SJCRH30 (cell line): ENCODE data around the gene C3orf20. TPM values are rescaled to one million over a fixed set of nuclear protein-coding genes. Genes with fewer than 3 reads are reported as not detected.

Experiments
- DNase-seq, 2 experiments: peaks; one replicate each; pipeline ENCODE4 v3.0.0-alpha.2; 2015 to 2020
- H3K27ac ChIP-seq: fragments of 250-450 bp; sonication (Bioruptor Pico); 2 replicates; pipeline ENCODE4 v1.5.1; 2020; ENCODE audit warnings: mild to moderate bottlenecking, moderate library complexity
- H3K27me3 ChIP-seq: fragments of 250-450 bp; sonication (Bioruptor Pico); 2 replicates; pipeline ENCODE4 v1.5.1; 2020; ENCODE audit warnings: mild to moderate bottlenecking, moderate library complexity
- H3K36me3 ChIP-seq: fragments of 250-450 bp; sonication (Bioruptor Pico); 2 replicates; pipeline ENCODE4 v1.5.1; 2020; ENCODE audit warnings: mild to moderate bottlenecking, moderate library complexity
- H3K4me1 ChIP-seq: fragments of 250-450 bp; sonication (Bioruptor Pico); 2 replicates; pipeline ENCODE4 v1.5.1; 2020; ENCODE audit warnings: mild to moderate bottlenecking, moderate library complexity
- H3K4me3 ChIP-seq: fragments of 250-450 bp; sonication (Bioruptor Pico); 2 replicates; pipeline ENCODE4 v1.5.1; 2020; ENCODE audit warnings: mild to moderate bottlenecking, moderate library complexity
- H3K9me3 ChIP-seq: fragments of 250-450 bp; sonication (Bioruptor Pico); replicated peaks from 2 replicates; pipeline ENCODE4 v1.5.1; 2020; ENCODE audit warnings: mild to moderate bottlenecking, moderate library complexity
- total RNA-seq: library from RNA; depleted of rRNA; stranded (reverse); fragments of >200 nt; shearing (Covaris generic); gene quantifications from 2 replicates; pipeline ENCODE4 v1.2.3, GENCODE V29; 2014

C3orf20 gene
- total RNA-seq, 1 experiment from 2014 or later: not detected

DNA sequence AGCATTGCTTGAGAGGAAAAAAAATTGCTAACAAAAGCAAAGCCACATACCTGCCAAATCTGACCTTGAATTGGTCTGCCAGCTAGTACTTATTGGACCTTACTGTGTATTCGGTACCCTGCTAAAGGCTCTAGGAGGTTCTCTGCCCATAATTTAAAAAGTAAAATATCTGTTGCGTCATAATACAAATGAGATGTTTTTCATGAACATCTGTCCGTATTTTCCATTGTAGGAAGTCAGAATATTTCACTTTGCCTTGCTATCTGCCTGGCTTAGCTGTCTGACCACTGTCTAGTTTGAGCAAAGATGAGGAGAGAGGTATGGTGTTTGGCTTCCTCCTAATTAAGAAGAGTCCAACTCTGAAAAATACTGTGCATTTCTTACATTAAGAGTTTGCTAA lies 10.8 kb upstream of the C3orf20 start:
- no peak for DNase-seq
- H3K36me3 ChIP-seq: peaks cover 83% of the 10 kb centered on the region
- no peaks in the 10 kb centered on the region for H3K4me1 ChIP-seq
- no peak overlapping the region for H3K27ac ChIP-seq
- no peaks in the 10 kb centered on the region for H3K27me3 ChIP-seq
- H3K4me3 ChIP-seq: no peak overlapping the region
- H3K9me3 ChIP-seq: no peaks in the 10 kb centered on the region

DNA sequence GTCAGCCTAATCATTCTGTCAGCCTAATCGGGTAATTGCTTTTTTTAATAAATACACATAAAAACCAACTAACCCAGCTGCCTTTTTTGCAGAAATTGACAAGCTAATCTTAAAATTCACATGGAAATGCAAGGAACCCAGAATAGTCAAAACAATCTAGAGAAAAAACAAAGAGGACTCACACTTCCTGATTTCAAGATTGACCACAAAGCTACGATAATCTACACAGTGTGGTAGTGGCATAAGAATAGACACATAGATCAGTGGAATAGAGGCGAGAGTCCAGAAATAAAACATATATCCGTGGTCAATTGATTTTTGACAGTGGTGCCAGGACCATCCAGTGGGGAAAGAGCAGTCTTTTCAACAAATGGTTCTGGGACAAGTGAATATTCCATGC lies 2.4 kb upstream of the C3orf20 start:
- Histone ChIP-seq H3K27me3 (no peaks in the 10 kb centered on the region), H3K4me1 (no peaks in the 10 kb centered on the region), H3K27ac (no peak overlapping the region), H3K4me3 (no peak overlapping the region), H3K36me3 (peaks cover 50% of the 10 kb centered on the region), H3K9me3 (no peaks in the 10 kb centered on the region)
- no peak for DNase-seq

DNA sequence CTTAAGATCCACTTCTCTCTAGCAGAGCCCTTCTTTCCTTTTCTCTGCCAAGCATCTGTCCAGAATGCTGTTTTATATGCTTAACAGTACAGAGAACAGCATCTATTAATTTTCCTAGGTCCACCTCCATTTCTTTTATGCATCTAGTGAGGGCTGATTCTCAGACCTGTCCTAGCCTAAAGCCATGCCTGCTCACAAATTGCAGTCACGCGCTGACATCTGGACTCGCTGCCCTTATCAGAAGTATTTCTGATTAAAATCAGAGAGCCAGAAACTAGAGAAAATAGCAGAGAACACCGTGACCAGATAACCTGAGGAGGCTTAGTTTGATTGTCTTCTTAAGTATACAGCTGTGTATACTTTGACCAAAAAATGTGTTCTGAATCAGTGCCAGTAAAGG lies 1.9 kb downstream of the C3orf20 start:
- no peaks in the 10 kb centered on the region for H3K4me1 ChIP-seq
- peaks cover 5% of the 10 kb centered on the region; the same call in 1 of the 2 replicates for H3K9me3 ChIP-seq
- H3K27ac ChIP-seq: no peak overlapping the region
- no peak overlapping the region for H3K4me3 ChIP-seq
- no peaks in the 10 kb centered on the region for H3K27me3 ChIP-seq
- H3K36me3 ChIP-seq: peaks cover 11% of the 10 kb centered on the region
- no peak for DNase-seq

DNA sequence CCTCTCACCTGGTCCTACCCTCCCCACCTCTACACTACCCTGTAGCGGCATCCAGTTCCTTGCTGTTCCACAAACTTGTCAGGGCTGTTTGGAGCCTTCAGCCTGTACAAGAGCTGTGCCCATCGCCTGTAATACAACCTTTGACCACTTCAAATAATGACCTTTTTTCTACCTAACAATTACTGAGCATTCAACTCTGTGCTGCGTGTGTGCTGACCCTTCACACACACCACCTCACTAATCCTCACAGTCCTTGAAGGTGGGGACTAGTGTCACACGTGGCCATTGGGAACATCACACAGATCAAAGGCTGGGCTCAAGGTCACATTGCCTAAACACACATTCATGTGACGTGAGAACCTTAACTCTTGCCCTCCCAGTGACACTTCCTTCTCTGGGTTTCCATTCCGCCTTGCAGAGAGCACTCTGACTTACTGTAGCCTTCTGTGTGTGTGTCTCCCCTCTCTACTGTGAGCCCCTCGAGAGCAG lies 3.1 kb downstream of the C3orf20 start:
- Histone ChIP-seq H3K27ac (no peak overlapping the region), H3K27me3 (no peaks in the 10 kb centered on the region), H3K4me3 (no peak overlapping the region), H3K9me3 (peaks cover 5% of the 10 kb centered on the region; the same call in 1 of the 2 replicates), H3K4me1 (no peaks in the 10 kb centered on the region), H3K36me3 (no peaks in the 10 kb centered on the region)
- no peak for DNase-seq

DNA sequence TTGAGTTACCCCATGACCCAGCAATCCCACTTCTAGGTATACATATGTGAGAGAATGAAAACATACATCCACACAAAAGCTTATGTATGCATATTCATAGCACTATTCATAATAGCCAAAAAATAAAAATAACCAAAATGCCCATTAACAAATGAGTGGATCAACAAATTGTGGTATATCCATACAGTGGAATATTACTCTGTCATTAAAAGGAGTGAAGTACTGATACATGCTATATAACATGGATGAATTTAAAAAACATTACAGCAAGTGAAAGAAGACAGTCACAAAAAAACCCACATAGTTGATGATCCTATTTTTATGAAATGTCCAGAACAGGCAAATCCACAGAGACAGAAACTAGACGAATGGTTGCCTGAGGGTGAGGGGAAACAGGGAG lies 5.2 kb downstream of the C3orf20 start:
- Histone ChIP-seq H3K27me3 (no peaks in the 10 kb centered on the region), H3K36me3 (no peaks in the 10 kb centered on the region), H3K9me3 (peaks cover 5% of the 10 kb centered on the region; the same call in 1 of the 2 replicates), H3K27ac (no peak overlapping the region), H3K4me3 (no peak overlapping the region), H3K4me1 (no peaks in the 10 kb centered on the region)
- DNase-seq: no peak

DNA sequence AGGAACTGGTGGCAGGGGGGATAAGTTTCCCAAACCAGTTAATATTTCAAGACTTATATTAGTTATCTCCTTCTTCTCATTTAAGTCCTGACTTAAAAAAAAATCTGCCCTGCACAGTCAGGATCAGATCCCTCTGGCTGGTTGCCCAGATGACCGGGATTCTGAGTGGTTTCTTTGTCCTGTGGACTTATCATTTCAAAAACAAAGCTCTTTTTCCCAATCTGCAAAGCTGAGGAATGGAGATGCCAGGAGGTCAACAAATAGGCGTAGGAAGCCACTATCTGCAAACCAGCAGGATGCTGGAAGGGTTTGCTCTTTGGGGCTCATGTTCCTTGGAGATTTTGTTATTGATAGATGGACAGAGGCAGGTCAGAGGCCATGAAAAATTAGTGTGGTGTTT lies 5.8 kb downstream of the C3orf20 start:
- Histone ChIP-seq H3K9me3 (peaks cover 5% of the 10 kb centered on the region; the same call in 1 of the 2 replicates), H3K27ac (no peak overlapping the region), H3K4me3 (no peak overlapping the region), H3K27me3 (no peaks in the 10 kb centered on the region), H3K4me1 (no peaks in the 10 kb centered on the region), H3K36me3 (no peaks in the 10 kb centered on the region)
- DNase-seq: peak; percentile 30 to 54

DNA sequence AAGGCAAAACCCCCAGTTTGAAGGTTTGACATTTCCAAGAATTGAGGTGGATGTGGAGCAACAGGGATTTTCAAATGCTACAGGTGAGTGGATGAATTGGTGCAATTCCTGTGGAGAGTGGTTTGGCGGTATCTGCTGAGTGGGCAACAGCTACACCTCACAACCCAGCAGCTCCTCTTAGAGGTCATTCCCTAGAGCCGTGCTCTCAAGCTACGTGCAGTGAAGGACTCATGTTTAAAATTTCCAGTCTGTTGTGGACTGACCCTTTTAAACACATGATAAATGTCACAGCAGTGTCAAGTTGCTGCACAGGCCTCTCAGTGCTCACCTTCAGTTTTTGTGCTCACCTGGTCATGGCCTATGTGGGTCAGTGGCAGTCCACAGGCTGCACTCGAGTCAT lies 9.5 kb downstream of the C3orf20 start:
- peaks cover 3% of the 10 kb centered on the region; the same call in 1 of the 2 replicates for H3K27me3 ChIP-seq
- no peak overlapping the region for H3K4me3 ChIP-seq
- H3K36me3 ChIP-seq: no peaks in the 10 kb centered on the region
- no peaks in the 10 kb centered on the region for H3K4me1 ChIP-seq
- H3K9me3 ChIP-seq: peaks cover 5% of the 10 kb centered on the region; the same call in 1 of the 2 replicates
- no peak for DNase-seq
- no peak overlapping the region for H3K27ac ChIP-seq

DNA sequence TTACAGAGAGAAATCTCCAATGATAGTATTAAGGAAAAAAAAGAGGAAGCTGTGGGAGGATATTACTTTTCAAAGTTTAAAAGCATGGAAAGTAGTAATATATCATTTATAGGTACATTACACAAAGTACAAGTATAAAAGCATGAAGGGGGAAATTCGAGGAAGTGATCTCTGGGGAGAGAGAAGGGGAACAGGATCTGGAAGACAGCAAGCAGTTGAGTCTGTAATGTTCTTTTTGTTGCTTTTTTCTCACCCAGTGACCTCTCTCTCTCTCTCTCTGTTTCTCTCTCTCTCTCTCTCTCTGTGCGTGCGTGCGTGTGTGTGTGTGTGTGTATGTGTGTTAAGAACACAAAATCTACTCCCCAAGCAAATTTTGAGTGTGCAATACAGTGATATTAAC lies 10.2 kb downstream of the C3orf20 start:
- H3K4me3 ChIP-seq: no peak overlapping the region
- H3K27ac ChIP-seq: no peak overlapping the region
- H3K36me3 ChIP-seq: no peaks in the 10 kb centered on the region
- no peak for DNase-seq
- H3K4me1 ChIP-seq: no peaks in the 10 kb centered on the region
- H3K9me3 ChIP-seq: peaks cover 2% of the 10 kb centered on the region; the same call in 1 of the 2 replicates
- peaks cover 3% of the 10 kb centered on the region; the same call in 1 of the 2 replicates for H3K27me3 ChIP-seq

DNA sequence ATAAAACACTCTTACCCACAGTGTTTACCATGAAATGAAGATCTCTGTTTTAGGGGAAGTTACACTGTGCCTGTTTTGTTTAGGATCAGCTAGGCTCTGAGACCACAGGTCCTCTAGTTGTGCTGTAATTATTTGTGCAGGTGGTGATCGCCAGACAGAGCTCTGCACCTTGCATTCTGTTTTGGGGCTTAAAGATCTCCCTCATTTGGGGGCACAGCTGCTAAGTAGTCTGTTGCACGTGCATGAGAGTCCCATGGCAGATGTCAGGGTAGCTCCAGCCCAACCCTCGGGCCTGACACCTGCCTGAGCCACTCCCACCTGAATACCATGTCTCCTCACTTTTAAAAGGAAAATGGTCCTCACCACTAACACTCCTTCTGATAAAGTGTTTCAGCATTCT lies 12.4 kb downstream of the C3orf20 start:
- Histone ChIP-seq H3K9me3 (no peaks in the 10 kb centered on the region), H3K4me3 (no peak overlapping the region), H3K36me3 (no peaks in the 10 kb centered on the region), H3K27ac (no peak overlapping the region), H3K27me3 (peaks cover 3% of the 10 kb centered on the region; the same call in 1 of the 2 replicates), H3K4me1 (no peaks in the 10 kb centered on the region)
- DNase-seq: no peak

DNA sequence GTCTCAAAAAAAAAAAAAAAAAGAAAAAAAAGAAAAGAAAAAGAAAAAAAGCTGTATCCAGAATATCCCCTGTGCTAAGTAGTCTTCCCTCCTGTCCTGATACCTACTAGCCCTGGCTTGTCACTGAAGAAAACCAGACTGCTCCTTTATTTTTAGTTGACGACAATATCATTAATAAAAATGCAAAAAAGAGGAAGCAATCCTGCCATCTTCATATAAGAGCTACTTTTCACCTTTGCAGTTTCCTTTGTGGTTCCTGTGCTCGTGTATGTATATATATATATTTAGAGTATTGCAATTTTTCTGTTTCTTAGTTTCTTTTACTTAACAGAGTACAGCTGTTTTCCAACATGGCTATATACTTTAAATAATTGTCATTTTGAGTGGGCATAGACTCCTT lies 13.6 kb downstream of the C3orf20 start:
- H3K4me1 ChIP-seq: no peaks in the 10 kb centered on the region
- H3K4me3 ChIP-seq: no peak overlapping the region
- no peaks in the 10 kb centered on the region for H3K36me3 ChIP-seq
- no peak for DNase-seq
- H3K27me3 ChIP-seq: peaks cover 3% of the 10 kb centered on the region; the same call in 1 of the 2 replicates
- no peak overlapping the region for H3K27ac ChIP-seq
- H3K9me3 ChIP-seq: no peaks in the 10 kb centered on the region

DNA sequence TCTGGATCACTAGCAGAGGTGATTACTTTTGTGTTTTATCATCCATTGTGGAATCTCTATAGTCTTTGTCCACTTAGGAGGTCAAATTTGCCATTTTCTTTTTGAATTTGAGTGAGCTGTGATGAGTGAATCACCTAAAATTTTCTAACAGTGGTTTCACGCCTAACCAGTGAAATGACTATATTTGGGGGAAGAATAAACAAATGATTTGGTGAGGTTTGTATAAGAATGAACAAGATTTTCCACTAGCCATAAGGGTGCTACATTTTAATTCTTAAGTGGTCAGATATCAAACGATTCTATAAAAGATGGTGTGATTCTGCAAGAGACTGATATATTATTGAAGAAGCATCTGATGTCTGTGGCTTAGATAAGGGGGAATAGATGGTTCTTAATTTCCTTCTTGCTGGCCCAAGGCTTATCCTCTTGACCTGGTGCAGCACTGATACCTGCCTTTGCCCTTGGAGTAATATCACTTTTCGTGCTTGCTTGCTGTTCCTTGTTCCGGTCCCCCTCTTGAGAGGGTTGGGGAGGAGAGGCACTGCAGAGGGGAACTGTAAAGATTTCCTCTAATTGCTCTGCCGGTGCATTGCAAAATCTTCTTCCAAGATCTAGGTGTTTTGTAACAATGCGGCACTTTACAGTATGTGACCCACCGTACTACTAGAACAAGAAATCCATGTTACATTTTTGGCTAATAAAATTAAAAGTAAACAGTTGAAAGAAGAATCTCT lies 14.5 kb downstream of the C3orf20 start:
- no peak overlapping the region for H3K27ac ChIP-seq
- no peak overlapping the region for H3K4me3 ChIP-seq
- no peaks in the 10 kb centered on the region for H3K4me1 ChIP-seq
- DNase-seq: no peak
- H3K27me3 ChIP-seq: peaks cover 3% of the 10 kb centered on the region; the same call in 1 of the 2 replicates
- H3K9me3 ChIP-seq: no peaks in the 10 kb centered on the region
- no peaks in the 10 kb centered on the region for H3K36me3 ChIP-seq

DNA sequence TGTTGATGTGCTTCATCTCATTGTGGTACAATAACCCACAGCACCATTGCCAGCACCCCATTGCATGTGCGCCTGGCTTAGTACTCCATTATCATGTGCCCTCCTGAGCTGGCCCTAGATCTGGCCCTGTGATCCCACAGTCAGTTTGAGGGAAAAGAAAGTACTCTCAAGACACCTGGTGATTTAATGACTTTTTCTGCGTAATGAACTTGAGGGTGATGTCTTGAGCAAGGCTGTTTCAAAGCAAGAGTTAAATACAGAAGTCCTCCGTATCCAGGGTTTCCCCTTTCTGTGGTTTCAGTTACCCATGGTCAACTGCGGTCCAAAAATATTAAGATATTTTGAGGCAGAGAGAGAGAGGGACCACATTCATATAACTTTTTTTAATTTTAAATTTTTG lies 16.3 kb downstream of the C3orf20 start:
- Histone ChIP-seq H3K27ac (no peak overlapping the region), H3K9me3 (no peaks in the 10 kb centered on the region), H3K27me3 (peaks cover 3% of the 10 kb centered on the region; the same call in 1 of the 2 replicates), H3K36me3 (no peaks in the 10 kb centered on the region), H3K4me3 (no peak overlapping the region), H3K4me1 (no peaks in the 10 kb centered on the region)
- DNase-seq: no peak

DNA sequence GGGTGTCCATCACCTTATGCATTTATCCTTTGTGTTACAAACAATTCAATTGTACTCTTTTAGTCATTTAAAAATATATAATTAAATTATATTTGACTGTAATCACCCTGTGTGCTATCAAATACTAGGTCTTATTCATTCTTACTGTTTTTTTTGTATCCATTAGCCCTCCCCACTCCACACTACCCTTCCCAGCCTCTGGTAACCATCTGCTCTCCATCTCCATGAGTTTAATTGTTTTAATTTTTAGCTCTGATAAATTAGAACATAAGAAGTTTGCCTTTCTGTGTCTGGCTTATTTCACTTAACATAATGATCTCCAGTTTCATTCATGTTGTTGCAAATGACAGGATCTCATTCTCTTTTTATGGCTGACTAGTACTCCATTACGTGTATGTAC lies 16.8 kb downstream of the C3orf20 start:
- Histone ChIP-seq H3K27ac (no peak overlapping the region), H3K27me3 (no peaks in the 10 kb centered on the region), H3K4me1 (no peaks in the 10 kb centered on the region), H3K9me3 (no peaks in the 10 kb centered on the region), H3K36me3 (no peaks in the 10 kb centered on the region), H3K4me3 (no peak overlapping the region)
- DNase-seq: no peak

DNA sequence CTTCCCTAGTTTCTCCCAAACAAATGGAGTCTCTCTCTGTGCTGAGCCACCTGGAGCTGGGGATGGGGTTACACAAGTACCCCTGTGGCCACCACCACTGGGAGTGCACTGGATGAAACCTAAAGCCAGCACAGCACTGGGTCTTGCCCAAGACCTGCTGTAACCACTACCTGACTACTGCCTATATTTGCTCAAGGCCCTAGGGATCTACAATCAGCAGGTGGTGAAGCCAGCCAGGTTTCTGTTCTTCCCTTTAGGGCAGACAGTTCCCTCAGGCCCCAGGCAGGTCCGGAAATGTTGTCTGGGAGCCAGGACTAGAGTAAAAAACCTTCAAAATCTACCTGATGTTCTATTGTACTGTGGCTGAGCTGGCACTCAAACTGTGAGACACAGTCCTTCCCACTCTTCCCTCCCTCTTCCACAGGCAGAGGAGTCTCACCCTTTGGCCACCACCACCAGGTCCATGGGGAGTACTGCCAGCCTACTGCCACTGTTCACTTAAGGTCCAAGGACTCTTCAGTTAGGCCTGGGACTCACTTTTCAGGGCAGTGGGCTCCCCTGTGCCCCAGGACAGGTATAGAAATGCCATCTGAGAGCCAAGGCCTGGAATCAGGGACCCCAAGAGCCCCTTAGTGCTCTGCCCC lies 23.8 kb downstream of the C3orf20 start:
- no peaks in the 10 kb centered on the region for H3K9me3 ChIP-seq
- no peaks in the 10 kb centered on the region for H3K4me1 ChIP-seq
- H3K27me3 ChIP-seq: peaks cover 4% of the 10 kb centered on the region; the same call in 1 of the 2 replicates
- DNase-seq: no peak
- H3K36me3 ChIP-seq: no peaks in the 10 kb centered on the region
- H3K27ac ChIP-seq: no peak overlapping the region
- no peak overlapping the region for H3K4me3 ChIP-seq

DNA sequence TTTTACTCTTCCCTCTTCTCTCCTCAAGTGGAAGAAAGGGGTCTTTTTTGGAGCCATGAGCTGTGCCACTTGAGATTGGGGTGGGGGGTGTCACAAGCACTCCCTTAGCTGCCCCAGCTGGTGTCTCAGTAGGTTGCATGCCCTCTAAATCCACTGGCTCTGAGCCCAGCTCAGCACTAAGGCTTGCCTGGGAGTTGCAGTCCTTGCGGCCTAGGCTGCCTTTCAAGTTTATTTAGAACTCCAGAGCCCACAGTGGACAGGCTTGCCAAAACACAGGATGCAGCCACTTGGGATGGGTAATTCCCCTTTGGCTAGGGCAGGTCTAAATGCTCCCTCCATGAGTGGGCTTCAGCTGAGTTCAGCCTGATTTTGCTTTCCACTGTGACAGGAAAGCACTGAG lies 24.7 kb downstream of the C3orf20 start:
- DNase-seq: no peak
- no peaks in the 10 kb centered on the region for H3K4me1 ChIP-seq
- H3K36me3 ChIP-seq: no peaks in the 10 kb centered on the region
- no peak overlapping the region for H3K27ac ChIP-seq
- no peak overlapping the region for H3K4me3 ChIP-seq
- H3K27me3 ChIP-seq: peaks cover 4% of the 10 kb centered on the region; the same call in 1 of the 2 replicates
- no peaks in the 10 kb centered on the region for H3K9me3 ChIP-seq
